LNCaP clone FGC (cell line): ENCODE data around the gene SLC17A9.

Source experiments
- DNase-seq: peaks from one replicate; pipeline ENCODE4 v3.0.0-alpha.2; 2011; ENCODE audit warnings: low read depth
- H3K4me3 ChIP-seq: 2 replicates; pipeline ENCODE4 v1.5.1; 2011; ENCODE audit warnings: mild to moderate bottlenecking, low read depth, low read length, control low read depth
- CTCF ChIP-seq: IDR thresholded peaks from 2 replicates; pipeline ENCODE4 v1.5.1; 2012; ENCODE audit warnings: mild to moderate bottlenecking; ENCODE audit not compliant: control insufficient read depth, insufficient read depth; ENCODE audit errors: extremely low read depth

Gene SLC17A9

GRCh38 chr20:62952373-62952967 is at the start of gene SLC17A9:
SLC17A9 (plus strand) TSS chr20:62952709; CDS start chr20:62952831, 122 bp downstream.
- H3K4me3 ChIP-seq: no peak within 1 kb of the TSS
- no peak for TF ChIP-seq CTCF
- DNase-seq: no peak

GRCh38 chr20:62902926-62903615 is 49.4 kb upstream of the SLC17A9 start:
- no peak for DNase-seq
- no peak overlapping the region for H3K4me3 ChIP-seq
- no peak for TF ChIP-seq CTCF

GRCh38 chr20:62905536-62906117 is 46.9 kb upstream of the SLC17A9 start:
- DNase-seq: no peak
- H3K4me3 ChIP-seq: no peak overlapping the region
- TF ChIP-seq CTCF: no peak

- H3K4me3 ChIP-seq: no peak overlapping the region
- no peak for DNase-seq
- TF ChIP-seq CTCF: no peak
Observed at GRCh38 chr20:62906209-62906608, 46.3 kb upstream of the SLC17A9 start.

- no peak overlapping the region for H3K4me3 ChIP-seq
- no peak for DNase-seq
- TF ChIP-seq CTCF: no peak
Observed at GRCh38 chr20:62906647-62907375, 45.7 kb upstream of the SLC17A9 start.

GRCh38 chr20:62907384-62908317 is 44.9 kb upstream of the SLC17A9 start:
- H3K4me3 ChIP-seq: no peak overlapping the region
- peak; percentile 45 for TF ChIP-seq CTCF
- no peak for DNase-seq
